Islet of Langerhans (tissue), 1 donor: ENCODE measurements around the gene INKA1.
"Not testable (repeated sequence)": the region's sequence is repeated elsewhere in the genome, so short reads cannot be mapped to it uniquely, and the experiment has no call there.

Experiments used
- FAIRE-seq: peaks from one replicate; lab custom pipeline; 2011; peaks lifted over from hg19 to GRCh38; lab: Jason Lieb, UNC

INKA1 gene

GRCh38 chr3:49802719-49803464, at the start of gene INKA1:
TSS of gene INKA1 (plus strand) at chr3:49803261. CDS start at chr3:49803393, 132 bp downstream.
- FAIRE-seq, result no peak

DNA sequence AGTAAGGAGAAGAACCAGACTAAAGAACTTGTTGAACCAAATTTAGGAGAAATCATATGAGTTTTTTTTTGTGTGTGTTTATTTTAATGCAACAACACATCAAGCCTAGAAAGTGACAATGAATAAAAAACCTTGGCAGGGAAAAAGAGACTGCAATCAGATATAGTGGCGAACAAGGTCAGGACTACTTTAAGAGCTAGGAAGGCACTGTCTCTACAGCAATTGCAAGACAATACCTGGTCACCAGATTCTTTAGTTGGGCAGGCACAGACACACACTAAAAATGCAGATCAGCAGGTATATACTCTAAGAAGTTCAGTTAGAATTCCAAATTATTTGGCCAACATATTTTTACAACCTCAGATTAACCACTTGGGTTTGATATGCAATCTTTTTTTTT, 48.5 kb upstream of the INKA1 start:
- FAIRE-seq, result no peak

- no peak for FAIRE-seq
Measured at GRCh38 chr3:49756036-49756435, 47.0 kb upstream of the INKA1 start.

- FAIRE-seq, result no peak
Measured at GRCh38 chr3:49757197-49757596, 45.9 kb upstream of the INKA1 start.

GRCh38 chr3:49759226-49759625, 43.8 kb upstream of the INKA1 start:
- FAIRE-seq, result no peak

DNA sequence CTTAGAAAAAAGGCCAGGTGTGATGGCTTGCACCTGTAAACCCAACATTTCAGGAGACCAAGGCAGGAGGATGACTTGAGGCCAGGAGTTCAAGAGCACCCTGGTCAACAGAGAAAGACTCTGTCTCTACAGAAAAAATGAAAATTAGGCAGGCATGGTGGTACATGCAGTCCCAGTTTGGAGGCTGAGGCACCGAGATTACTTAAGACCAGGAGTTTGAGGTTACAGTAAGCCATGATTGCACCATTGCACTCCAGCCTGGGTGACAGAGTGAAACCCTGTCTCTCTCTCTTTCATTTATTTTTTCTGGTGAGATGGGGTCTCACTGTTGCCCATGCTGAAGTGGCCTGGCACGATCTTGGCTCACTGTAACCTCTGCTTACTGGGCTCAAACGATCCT, 41.4 kb upstream of the INKA1 start:
- FAIRE-seq, result no peak

- FAIRE-seq, result no peak
Measured at GRCh38 chr3:49763981-49764380, 39.1 kb upstream of the INKA1 start.

GRCh38 chr3:49769286-49769915, 33.7 kb upstream of the INKA1 start:
- FAIRE-seq, result no peak

GRCh38 chr3:49769926-49770325, 33.1 kb upstream of the INKA1 start:
- no peak for FAIRE-seq

GRCh38 chr3:49771340-49771938, 31.6 kb upstream of the INKA1 start:
- FAIRE-seq, result no peak

GRCh38 chr3:49772703-49773102, 30.4 kb upstream of the INKA1 start:
- no peak for FAIRE-seq

GRCh38 chr3:49775538-49775937, 27.5 kb upstream of the INKA1 start:
- FAIRE-seq, result no peak

GRCh38 chr3:49776101-49776500, 27.0 kb upstream of the INKA1 start:
- FAIRE-seq, result not testable (repeated sequence)

GRCh38 chr3:49779358-49780079, 23.5 kb upstream of the INKA1 start:
- no peak for FAIRE-seq

DNA sequence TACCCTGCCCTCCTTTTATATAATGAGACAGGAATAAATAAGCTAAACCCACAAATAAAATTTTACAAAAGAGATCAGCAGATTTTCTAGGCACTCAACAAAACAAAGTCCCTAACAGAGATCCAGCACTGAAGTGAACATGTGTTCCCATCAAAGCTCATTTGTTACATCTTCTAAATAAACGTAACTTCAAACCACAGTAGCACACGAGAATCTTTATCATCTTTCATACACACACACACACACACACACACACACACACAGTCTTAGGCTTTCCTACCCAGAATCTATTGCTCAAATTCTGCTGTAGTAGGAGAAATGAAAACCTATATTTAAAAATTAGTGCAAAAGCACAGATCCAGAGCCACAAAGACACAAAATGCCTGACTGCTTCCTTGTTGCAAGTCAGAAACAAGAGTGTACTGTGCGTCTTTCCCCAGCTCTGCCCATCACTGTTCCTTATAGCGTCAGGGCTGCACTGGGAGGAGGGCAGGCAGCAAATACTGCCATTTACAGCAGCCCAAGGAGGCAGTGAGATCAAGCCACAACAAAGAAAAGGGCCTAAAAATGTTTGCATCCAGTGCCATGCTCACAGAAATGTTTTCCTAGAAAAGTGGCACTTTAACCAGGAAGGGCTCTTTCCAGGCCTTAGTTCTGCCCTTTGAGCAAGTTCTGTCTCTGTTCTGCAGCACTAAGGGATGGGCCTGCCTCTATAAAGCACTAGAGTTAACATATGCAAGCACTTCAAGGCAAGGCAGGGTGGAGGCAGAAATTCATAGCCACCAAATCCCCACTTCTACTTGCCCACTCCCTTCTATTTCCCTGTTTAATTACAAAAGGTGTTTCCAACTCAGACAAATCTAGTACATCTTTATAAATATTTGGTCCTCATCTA, 22.7 kb upstream of the INKA1 start:
- FAIRE-seq, result no peak

- FAIRE-seq, result not testable (repeated sequence)
Measured at GRCh38 chr3:49780975-49781365, 22.1 kb upstream of the INKA1 start.

- FAIRE-seq, result no peak
Measured at GRCh38 chr3:49781415-49782199, 21.5 kb upstream of the INKA1 start.

DNA sequence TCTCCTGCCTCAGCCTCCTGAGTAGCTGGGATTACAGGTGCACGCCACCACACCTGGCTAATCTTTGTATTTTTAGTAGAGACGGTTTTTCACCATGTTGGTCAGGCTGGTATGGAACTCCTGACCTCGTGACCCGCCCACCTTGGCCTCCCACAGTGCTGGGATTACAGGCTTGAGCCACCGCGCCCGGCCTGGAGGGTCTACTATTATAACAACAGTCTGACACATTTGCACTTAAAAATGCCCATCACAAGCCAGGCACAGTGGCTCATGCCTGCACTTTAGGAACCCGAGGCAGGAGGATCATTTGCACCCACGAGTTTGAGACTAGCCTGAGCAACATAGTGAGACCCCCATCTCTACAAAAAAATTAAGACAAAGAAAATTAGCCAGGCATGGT, 20.8 kb upstream of the INKA1 start:
- FAIRE-seq, result not testable (repeated sequence)

GRCh38 chr3:49785565-49786356, 17.3 kb upstream of the INKA1 start:
- FAIRE-seq, result no peak
